HG03521 (cell line): ENCODE measurements around the gene AK5.
"Not testable (repeated sequence)": the region's sequence is repeated elsewhere in the genome, so short reads cannot be mapped to it uniquely, and the experiment has no call there.

ENCODE experiments used
- ATAC-seq: cut with Tn5 transposase; IDR thresholded peaks from one replicate; pipeline ENCODE4 v1.9.1; 2021; ENCODE audit warnings: mild to moderate bottlenecking, moderate library complexity; ENCODE audit not compliant: unreplicated experiment

Gene AK5

GRCh38 chr1:77398152-77398551 lies 116.3 kb downstream of the AK5 start:
- ATAC-seq, result no peak

GRCh38 chr1:77399250-77400086 lies 117.6 kb downstream of the AK5 start:
- no peak for ATAC-seq

DNA sequence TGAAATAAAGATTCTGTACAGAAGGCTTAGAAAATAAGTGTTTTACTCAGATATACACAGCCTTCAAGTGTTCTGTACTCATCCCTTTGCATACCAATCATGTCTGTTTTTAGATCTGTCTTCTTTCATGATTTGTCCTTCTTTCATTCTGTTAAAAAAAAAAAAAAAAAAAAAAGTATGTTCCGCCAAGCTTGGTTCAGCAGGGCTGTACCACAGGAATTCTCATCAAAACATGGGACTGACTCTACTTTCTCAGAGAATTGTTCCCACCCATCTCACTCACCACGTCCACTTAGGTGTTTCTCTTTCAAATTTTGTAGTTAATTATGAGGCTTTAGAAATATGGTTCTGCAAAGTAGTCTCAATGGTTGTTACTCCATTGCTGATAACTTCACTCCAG lies 119.0 kb downstream of the AK5 start:
- ATAC-seq, result no peak

DNA sequence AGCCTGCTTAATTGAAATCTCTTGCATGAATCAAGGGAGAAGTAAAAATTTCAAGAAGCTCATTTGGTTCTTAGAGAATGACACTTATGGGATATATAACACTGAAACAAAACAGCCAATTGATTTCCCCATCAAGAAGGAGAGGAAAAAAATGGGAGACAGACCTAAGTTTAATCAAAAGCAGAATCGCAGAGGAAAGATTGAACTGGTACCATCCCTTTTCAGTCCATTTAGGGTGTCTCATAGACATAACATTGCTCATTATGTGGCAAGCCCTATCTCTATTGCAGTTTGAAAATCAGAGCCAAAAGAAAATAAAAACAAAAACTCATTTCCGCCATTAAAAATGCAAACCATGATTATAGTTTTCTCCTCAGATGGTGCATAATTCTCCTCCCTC lies 119.6 kb downstream of the AK5 start:
- no peak for ATAC-seq

DNA sequence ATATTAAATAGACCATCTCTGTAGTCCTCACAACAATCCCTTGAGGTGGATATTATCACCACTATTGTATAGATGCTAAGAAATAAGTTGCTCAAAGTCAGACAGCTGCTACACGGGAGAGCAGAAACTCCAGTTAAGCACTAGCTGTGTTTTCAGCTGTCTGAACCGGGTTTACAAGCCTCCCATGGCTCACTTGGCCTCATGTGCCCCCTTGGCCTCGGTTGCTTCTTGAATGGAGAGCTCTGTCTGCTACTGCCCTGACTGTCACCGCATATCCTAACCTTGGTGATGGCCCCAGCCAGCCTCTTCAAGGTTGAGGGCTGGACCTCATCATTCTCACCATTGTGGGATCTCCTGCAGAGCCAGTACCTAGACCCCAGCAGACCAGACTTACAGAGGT lies 123.4 kb downstream of the AK5 start:
- ATAC-seq, result no peak

DNA sequence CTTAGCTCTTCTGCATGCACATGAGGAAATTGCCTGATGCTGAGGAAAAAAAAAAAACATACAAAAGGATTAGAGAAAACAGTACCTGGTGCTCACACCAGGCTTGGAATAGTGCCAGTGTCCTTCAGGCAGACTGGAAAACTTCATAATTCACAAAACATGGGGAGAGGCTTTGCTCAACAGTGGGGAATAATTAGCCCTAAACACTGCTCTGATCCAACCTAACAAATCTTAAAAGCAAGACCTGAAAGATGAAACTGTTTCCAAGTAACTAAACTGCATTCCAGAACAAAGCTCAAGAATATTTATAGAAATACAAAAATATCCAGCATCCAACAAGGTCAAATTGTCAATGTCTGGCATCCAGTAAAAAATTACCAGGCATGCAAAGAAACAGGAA lies 124.8 kb downstream of the AK5 start:
- ATAC-seq, result no peak

DNA sequence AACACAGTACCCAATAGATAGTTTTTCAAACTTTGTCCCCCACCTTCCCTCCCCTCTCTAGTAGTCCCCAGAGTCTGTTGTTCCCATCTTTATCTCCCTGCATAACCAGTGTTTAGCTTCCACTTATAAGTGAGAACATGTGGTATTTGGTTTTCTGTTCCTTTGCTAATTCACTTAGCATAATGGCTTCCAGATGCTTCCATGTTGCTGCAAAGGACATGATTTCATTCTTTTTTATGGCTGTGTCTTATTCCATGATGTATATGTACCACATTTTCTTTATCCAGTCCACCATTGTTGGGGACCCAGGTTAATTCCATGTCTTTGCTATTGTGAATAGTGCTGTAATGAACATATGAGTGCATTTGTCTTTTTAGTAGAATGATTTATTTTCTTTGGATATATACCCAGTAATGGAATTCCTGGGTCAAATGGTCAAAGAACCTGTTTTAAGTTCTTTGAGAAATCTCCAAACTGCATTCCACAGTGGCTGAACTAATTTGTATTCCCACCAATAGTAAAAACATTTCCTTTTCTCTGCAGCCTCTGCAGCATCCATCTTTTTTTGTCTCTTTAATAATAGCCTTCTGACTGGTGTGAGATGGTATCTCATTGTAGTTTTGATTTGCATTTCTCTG lies 126.0 kb downstream of the AK5 start:
- ATAC-seq, result no peak

GRCh38 chr1:77408933-77409332 lies 127.1 kb downstream of the AK5 start:
- not testable (repeated sequence) for ATAC-seq

GRCh38 chr1:77412069-77412819 lies 130.4 kb downstream of the AK5 start:
- ATAC-seq, result no peak

- ATAC-seq, result peak; percentile 2
Observed at GRCh38 chr1:77412820-77413530, 131.2 kb downstream of the AK5 start.

- peak; percentile 75 for ATAC-seq
Observed at GRCh38 chr1:77413541-77414335, 131.9 kb downstream of the AK5 start.

GRCh38 chr1:77415579-77415978 lies 133.8 kb downstream of the AK5 start:
- no peak for ATAC-seq

DNA sequence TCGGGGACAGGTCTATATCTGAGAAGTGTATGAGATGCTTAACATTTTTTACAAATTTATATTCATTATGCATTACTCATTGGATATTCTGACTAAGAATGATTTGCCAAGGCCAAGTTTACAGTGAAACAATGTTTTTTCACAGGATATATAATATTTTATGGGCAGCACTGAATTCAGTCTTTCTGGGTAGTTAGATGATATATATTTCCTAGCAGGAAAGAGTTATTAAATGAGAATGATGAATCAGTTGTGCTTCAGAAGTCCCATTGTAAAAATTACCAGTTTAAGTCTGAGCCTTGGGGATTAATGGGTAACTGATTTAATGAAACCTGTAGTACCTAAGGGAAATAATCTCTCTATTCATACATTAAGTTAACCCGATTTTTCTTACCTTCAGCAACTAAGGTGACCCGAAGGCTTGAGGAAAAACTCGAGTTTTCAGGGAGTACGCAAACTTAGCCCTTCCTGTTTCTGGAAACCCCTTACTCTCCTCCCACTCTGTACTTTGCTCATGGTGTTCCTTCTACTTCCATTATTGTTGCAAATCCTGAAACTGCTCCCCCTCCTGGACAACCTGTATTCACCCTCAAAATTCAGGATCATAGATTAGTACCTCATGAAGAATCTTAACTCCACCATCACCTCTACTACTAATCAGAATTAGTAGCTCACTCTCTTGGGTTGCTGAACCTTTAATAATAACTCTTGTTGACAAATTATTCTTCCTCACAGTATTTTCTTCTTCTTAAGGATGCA lies 135.1 kb downstream of the AK5 start:
- ATAC-seq, result no peak

DNA sequence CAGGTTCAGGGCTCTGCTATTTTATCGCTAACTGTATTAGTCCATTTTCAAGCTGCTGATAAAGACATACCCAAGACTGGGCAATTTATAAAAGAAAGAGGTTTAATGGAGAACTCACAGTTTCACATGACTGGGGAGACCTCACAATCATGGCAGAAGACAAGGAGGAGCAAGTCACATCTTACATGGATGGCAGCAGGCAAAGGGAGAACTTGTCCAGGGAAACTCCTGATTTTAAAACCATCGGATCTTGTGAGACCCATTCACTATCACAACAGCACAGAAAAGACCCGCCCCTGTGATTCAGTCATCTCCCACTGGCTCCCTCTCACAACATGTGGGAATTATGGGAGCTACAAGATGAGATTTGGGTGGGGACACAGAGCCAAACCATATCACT lies 136.2 kb downstream of the AK5 start:
- not testable (repeated sequence) for ATAC-seq

DNA sequence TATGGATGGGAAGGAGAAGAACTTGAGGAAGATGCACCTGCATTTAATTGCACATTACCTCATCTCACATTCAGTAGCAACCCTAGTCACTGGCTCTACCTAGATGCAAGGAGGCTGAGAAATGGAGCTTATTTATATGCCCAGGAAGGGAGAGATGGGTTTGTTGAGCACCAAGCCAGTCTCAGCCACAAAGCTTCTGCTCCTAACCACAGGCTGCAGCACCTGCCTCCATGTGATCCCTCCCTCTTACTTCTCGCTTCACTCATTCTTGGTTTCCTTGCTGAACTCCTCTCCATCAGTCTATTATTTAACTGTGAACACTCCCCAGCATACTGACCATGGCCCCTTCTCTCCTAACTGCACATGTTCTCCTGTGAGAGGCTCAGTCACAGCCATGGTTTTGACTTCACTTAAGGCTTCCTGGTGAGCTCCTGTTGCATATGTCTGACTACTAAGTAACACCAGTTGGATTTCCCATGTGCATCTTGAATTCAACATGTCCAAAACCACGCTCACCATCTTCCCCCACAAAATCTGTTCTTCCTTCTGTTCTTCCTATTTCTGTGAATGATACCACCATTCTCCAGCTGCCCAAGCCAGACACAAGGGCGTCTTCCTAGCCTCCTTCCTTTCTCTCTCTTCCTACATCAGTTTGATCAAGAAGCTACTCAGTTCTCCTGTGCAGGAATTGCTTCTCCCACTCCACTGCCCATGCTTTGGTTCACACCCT lies 139.8 kb downstream of the AK5 start:
- ATAC-seq, result no peak

GRCh38 chr1:77424236-77424635 lies 142.4 kb downstream of the AK5 start:
- ATAC-seq, result no peak

DNA sequence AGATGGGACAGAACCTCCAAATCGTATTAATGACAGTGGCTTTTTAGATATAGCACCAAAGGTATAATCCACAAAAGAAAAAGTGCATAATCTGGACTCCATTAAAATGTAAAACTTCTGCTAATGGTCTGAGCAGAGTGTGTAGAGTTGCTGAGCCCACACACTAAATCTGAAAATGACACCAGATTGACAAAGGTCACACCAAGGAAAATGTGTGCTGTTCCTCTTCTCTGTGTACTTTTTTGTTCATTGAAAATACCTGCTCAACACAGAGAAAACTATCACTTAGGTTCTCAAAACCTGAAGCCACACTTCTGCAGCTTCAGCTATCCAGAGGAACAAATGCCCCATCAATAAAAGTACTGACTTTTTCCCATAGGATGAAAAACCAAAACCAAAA lies 146.2 kb downstream of the AK5 start:
- ATAC-seq, result no peak

DNA sequence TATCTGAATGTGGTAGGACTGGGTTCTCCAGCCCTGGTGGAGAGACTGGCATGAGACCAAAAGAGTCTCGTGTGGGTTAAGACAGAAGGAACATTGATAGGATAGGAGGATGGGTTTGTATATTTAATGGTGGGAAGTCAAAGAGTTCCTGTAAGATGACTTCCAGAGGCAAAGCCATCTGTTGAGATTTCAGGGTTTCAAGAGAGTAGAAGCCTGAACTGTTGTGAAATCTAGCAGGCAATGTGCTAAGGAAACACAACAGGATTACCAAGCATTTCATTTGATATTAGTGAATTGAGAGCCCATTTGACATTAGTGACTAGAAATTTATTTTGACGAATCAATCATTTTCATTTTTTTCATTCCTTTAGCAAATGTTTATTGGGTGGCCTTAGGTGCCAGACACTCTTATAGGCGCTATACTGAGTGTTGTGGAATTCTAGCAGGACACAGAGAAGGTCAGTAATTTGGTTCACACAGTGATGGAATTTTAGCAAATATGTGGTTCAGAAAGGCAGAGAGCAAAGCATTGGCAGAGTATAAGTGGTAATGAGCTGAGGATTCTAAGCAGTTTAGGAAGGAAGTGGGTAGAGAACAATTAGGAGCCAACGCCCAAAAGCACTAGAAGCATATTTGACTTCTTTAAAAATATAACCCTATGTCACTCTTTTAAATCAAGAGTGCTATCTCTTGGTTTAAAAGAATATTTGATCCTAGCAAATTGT lies 149.3 kb downstream of the AK5 start:
- ATAC-seq, result no peak
